GM18520 (cell line): ENCODE measurements around the gene CAST.

Source experiments
- ATAC-seq: cut with Tn5 transposase; IDR thresholded peaks from one replicate; pipeline ENCODE4 v1.9.1; 2021; ENCODE audit not compliant: unreplicated experiment

CAST gene

GRCh38 chr5:96812851-96813250, 150.7 kb downstream of the CAST start:
- no peak for ATAC-seq

GRCh38 chr5:96814041-96814440, 151.9 kb downstream of the CAST start:
- ATAC-seq: no peak

- ATAC-seq: peak; percentile 89
These were observed 154.3 kb downstream of the CAST start for GRCh38 chr5:96816411-96816939.

- peak; percentile 16 for ATAC-seq
These were observed 154.8 kb downstream of the CAST start for GRCh38 chr5:96816991-96817390.

- ATAC-seq: no peak
These were observed 155.3 kb downstream of the CAST start for GRCh38 chr5:96817506-96817905.

- no peak for ATAC-seq
These were observed 156.1 kb downstream of the CAST start for GRCh38 chr5:96818125-96818788.

GRCh38 chr5:96819806-96820205, 157.6 kb downstream of the CAST start:
- no peak for ATAC-seq

GRCh38 chr5:96821260-96821916, 159.2 kb downstream of the CAST start:
- ATAC-seq: no peak

- no peak for ATAC-seq
These were observed 160.7 kb downstream of the CAST start for GRCh38 chr5:96822686-96823459.

GRCh38 chr5:96823900-96824380, 161.8 kb downstream of the CAST start:
- peak; percentile 96 for ATAC-seq
